ENCODE data around the gene ELFN2.

DNA sequence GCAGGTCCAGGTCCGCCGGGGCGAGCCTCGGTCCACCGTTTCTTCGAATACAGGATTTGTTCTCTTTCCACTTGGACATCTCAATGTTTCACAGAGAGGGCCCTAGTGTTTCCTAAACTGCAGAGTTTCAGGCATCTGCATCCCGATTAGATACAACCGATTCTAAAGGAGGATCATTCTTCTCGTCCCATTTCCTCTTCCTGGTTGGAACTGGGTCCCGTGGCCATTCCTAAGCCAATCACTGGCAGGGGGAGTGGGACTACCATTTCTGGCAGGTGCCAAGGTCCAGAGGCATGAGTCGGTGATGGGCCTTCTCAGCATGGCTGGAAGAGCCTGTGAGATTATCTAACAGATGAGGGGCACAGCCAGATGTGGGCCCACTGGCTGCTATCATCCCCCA is 68.9 kb downstream of the ELFN2 start:
- TF ChIP-seq CTCF (conservative IDR thresholded peaks at IDR 0.05) (no peak), EZH2 (IDR thresholded peaks at IDR 0.05; ENCODE audit: low read depth) (no peak)
